Measurements from ENCODE around the gene COLGALT1. TPM values are rescaled to one million over a fixed set of nuclear protein-coding genes. Genes with fewer than 3 reads are reported as not detected.

Gene COLGALT1
- total and polyA plus RNA-seq, 2 of the 8 experiments (the other 6 are each of a cell fraction or from before 2014, with no cell fraction given): 44.7 to 58.1 TPM

GRCh38 chr19:17540174-17540573 is 15.3 kb upstream of the COLGALT1 start:
- POLR2A ChIA-PET (ENCODE audit: partially characterized antibody): interaction anchor here (0.5 kb wide), 1 partner anchor 14 kb away, joined by 5 read pairs; no protein-coding TSS in a partner anchor
- H2BK5ac ChIP-seq (ENCODE audit: low read depth, low read length): no peak overlapping the region
- CTCF ChIA-PET (ENCODE audit: partially characterized antibody): interaction anchor here (1.6 to 5.3 kb wide), 2 partner anchors 22 to 33 kb away, joined by 7 to 20 read pairs; no protein-coding TSS in a partner anchor
- no peak for TF ChIP-seq RFX5 (IDR thresholded peaks at IDR 0.05; ENCODE audit: borderline replicate concordance, low read depth, low read length)
- no peak for TF ChIP-seq RNF2 (IDR thresholded peaks at IDR 0.05; ENCODE audit: borderline replicate concordance, low read depth, low read length, missing control alignments, poor library complexity, severe bottlenecking)
- TF ChIP-seq EZH2 (IDR thresholded peaks at IDR 0.05; ENCODE audit: low read depth, low read length, severe bottlenecking): no peak
- TF ChIP-seq SIN3A (conservative IDR thresholded peaks at IDR 0.05 in 1 of 2, IDR thresholded peaks at IDR 0.05 in 1 of 2; ENCODE audit: low read depth in 1 of 2, low read length in 2 of 2): no peak
- TF ChIP-seq SRF (IDR thresholded peaks at IDR 0.05; ENCODE audit: low read depth, low read length): no peak
- TF ChIP-seq SIRT6 (IDR thresholded peaks at IDR 0.05; ENCODE audit: low read length): no peak
- no peak for TF ChIP-seq JUND (IDR thresholded peaks at IDR 0.05; ENCODE audit: low read length)
- TF ChIP-seq SP1 (IDR thresholded peaks at IDR 0.05; ENCODE audit: low read depth, low read length): 0 out of 2 replicates have a peak, but pooled peaks have one; percentile 0
- TF ChIP-seq, protein P1, sequence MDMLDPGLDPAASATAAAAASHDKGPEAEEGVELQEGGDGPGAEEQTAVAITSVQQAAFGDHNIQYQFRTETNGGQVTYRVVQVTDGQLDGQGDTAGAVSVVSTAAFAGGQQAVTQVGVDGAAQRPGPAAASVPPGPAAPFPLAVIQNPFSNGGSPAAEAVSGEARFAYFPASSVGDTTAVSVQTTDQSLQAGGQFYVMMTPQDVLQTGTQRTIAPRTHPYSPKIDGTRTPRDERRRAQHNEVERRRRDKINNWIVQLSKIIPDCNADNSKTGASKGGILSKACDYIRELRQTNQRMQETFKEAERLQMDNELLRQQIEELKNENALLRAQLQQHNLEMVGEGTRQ (IDR thresholded peaks at IDR 0.05; ENCODE audit: low read length): no peak
- TF ChIP-seq POU5F1 (IDR thresholded peaks at IDR 0.05; ENCODE audit: low read depth, low read length): no peak
- no peak for TF ChIP-seq TEAD4 (IDR thresholded peaks at IDR 0.05; ENCODE audit: low read depth, low read length)
- TF ChIP-seq KDM5A (IDR thresholded peaks at IDR 0.05; ENCODE audit: low read length): no peak

More at GRCh38 chr19:17540174-17540573, 15.3 kb upstream of the COLGALT1 start:
- Histone ChIP-seq H3K9me3 (ENCODE audit: insufficient read depth in 2 of 2, low read depth in 1 of 2, low read length in 1 of 2) (no peaks in the 10 kb centered on the region; a peak in 1 of 4 replicates), H4K8ac (ENCODE audit: extremely low read depth, insufficient read depth, low read length) (peak overlapping the region; percentile 83), H4K5ac (ENCODE audit: insufficient read length, low read depth, low read length) (peak overlapping the region; percentile 7), H3K23me2 (ENCODE audit: low read depth, low read length) (peaks cover 7% of the 10 kb centered on the region; the same call in 1 of the 2 replicates), H4K91ac (replicated peaks; ENCODE audit: insufficient read length, low read length) (no peak overlapping the region), H3K14ac (ENCODE audit: insufficient read length) (no peak overlapping the region), H3K4ac (replicated peaks; ENCODE audit: insufficient read length, low read depth, low read length) (no peak overlapping the region), H2AFZ (ENCODE audit: low read length) (no peak overlapping the region), H2BK120ac (replicated peaks; ENCODE audit: low read depth, low read length) (no peak overlapping the region), H3K4me3 (ENCODE audit: extremely low read depth in 1 of 4, insufficient read depth in 2 of 4, low read depth in 3 of 4, low read length in 4 of 4) (0 out of 8 replicates have a peak overlapping the region, but pooled peaks of 1 of the 4 experiments have one; percentile 16), H3K9ac (replicated peaks in 1 of 4; ENCODE audit: extremely low read depth in 1 of 4, low read depth in 3 of 4, low read length in 3 of 4) (no peak overlapping the region), H3K27ac (ENCODE audit: low read depth, low read length) (no peak overlapping the region), H3K36me3 (ENCODE audit: control insufficient read depth in 2 of 4, insufficient read depth in 4 of 4, low read length in 3 of 4) (no peaks in the 10 kb centered on the region), H2AK5ac (ENCODE audit: low read depth, low read length) (no peak overlapping the region), H3K79me2 (ENCODE audit: control insufficient read depth in 1 of 2, insufficient read depth in 2 of 2, low read length in 2 of 2) (no peaks in the 10 kb centered on the region), H2BK12ac (ENCODE audit: low read depth, low read length) (peak overlapping the region; percentile 97; the same call in 1 of the 2 replicates), H3K18ac (ENCODE audit: extremely low read depth, low read length) (peak overlapping the region; percentile 60; the same call in 1 of the 2 replicates), H3K23ac (ENCODE audit: insufficient read length) (no peak overlapping the region), H3K79me1 (ENCODE audit: low read depth, low read length) (no peaks in the 10 kb centered on the region), H3K56ac (replicated peaks; ENCODE audit: insufficient read length, low read depth, low read length) (no peak overlapping the region), H3K4me2 (ENCODE audit: insufficient read depth in 1 of 2, low read depth in 2 of 2, low read length in 2 of 2) (no peak overlapping the region), H2BK20ac (ENCODE audit: low read length) (no peak overlapping the region), H4K20me1 (replicated peaks in 1 of 2; ENCODE audit: control insufficient read depth in 1 of 2, insufficient read depth in 2 of 2, low read length in 2 of 2) (peaks cover 0 to 3% of the 10 kb centered on the region in 2 experiments), H3K27me3 (replicated peaks in 1 of 4; ENCODE audit: control insufficient read depth in 3 of 4, extremely low read depth in 1 of 4, insufficient read depth in 3 of 4, low read length in 3 of 4) (peaks cover 0 to 6% (median 3%) of the 10 kb centered on the region in 4 experiments; a peak in 3 of 7 replicates), H3K4me1 (replicated peaks in 1 of 4; ENCODE audit: control insufficient read depth in 3 of 4, insufficient read depth in 4 of 4, low read length in 3 of 4) (no peaks in the 10 kb centered on the region; a peak in 2 of 7 replicates), H2BK15ac (ENCODE audit: low read length) (no peak overlapping the region)
- DNase-seq (ENCODE audit: low read depth in 1 of 2, low spot score in 2 of 2): no peak
- 90% methylated on average over 27 of the region's 30 CpGs; no CpG with 5 or more reads in 1 of the 2 experiments for WGBS, 2 experiments (ENCODE audit: extremely low coverage in 1 of 2, insufficient coverage in 1 of 2, insufficient read length in 1 of 2, insufficient replicate concordance in 2 of 2, low coverage in 1 of 2, low lambda C conversion rate in 2 of 2, missing lambda C conversion rate in 1 of 2)
- FAIRE-seq: no peak
